Stomach (tissue), 4 donors: ENCODE measurements around the gene GTF2E1.

Experiments used
- CTCF ChIP-seq, 7 experiments: fragments of 450-650 bp in 4 of 7; fragments of 200-600 bp in 3 of 7; sonication (generic) in 3 of 7; IDR thresholded peaks; one replicate each; pipeline ENCODE4 v1.5.1; 2016 to 2019; ENCODE audit warnings: antibody characterized with exemption in 7 of 7, control low read depth in 2 of 7, mild to moderate bottlenecking in 1 of 7
- EP300 ChIP-seq: sonication (generic); formaldehyde crosslinking; IDR thresholded peaks from one replicate; pipeline ENCODE4 v1.6.1; 2017; ENCODE audit warnings: antibody characterized with exemption
- POLR2A ChIP-seq, 4 donors: fragments of 450-650 bp; IDR thresholded peaks; one replicate each; pipeline ENCODE4 v1.6.1; 2016; ENCODE audit warnings: antibody characterized with exemption in 4 of 4, control low read depth in 2 of 4, mild to moderate bottlenecking in 1 of 4, moderate library complexity in 1 of 4
- POLR2AphosphoS5 ChIP-seq, 3 donors: sonication (generic); formaldehyde crosslinking; IDR thresholded peaks; one replicate each; pipeline ENCODE4 v1.6.1; 2016; ENCODE audit warnings: antibody characterized with exemption in 3 of 3

- no peak for TF ChIP-seq POLR2AphosphoS5 (IDR thresholded peaks at IDR 0.05)
- TF ChIP-seq EP300, result no peak
- TF ChIP-seq POLR2A (IDR thresholded peaks at IDR 0.05), result no peak
- no peak for TF ChIP-seq CTCF (IDR thresholded peaks at IDR 0.05)
These were observed 29.3 kb upstream of the GTF2E1 start for GRCh38 chr3:120713262-120713661.
